HG03097 (cell line): ENCODE data around the gene MAP1LC3A.

ENCODE experiments used
- ATAC-seq: cut with Tn5 transposase; IDR thresholded peaks from one replicate; pipeline ENCODE4 v1.9.1; 2021; ENCODE audit not compliant: unreplicated experiment, low FRiP score

MAP1LC3A gene

DNA sequence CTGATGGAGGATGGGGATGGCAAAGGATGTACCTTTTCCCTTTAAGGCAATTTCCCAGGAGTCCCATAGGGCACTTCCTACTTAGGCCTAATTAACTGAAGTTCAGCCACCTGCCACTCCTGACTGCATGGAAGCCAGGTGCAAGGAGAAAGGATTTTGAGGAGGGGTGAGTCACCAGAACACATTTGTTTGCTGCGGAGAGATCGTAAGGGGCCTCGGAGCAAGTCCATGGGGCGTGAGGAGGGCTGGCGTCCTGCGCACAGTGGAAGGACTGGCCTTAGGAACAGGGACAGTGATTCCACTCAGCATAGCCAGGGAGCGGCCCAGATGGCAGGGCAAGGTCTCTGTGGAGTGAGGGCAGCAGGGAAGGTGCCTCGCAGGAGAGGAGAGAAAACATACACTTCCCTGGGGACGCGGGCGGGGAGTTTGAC, 11.8 kb upstream of the MAP1LC3A start:
- no peak for ATAC-seq

DNA sequence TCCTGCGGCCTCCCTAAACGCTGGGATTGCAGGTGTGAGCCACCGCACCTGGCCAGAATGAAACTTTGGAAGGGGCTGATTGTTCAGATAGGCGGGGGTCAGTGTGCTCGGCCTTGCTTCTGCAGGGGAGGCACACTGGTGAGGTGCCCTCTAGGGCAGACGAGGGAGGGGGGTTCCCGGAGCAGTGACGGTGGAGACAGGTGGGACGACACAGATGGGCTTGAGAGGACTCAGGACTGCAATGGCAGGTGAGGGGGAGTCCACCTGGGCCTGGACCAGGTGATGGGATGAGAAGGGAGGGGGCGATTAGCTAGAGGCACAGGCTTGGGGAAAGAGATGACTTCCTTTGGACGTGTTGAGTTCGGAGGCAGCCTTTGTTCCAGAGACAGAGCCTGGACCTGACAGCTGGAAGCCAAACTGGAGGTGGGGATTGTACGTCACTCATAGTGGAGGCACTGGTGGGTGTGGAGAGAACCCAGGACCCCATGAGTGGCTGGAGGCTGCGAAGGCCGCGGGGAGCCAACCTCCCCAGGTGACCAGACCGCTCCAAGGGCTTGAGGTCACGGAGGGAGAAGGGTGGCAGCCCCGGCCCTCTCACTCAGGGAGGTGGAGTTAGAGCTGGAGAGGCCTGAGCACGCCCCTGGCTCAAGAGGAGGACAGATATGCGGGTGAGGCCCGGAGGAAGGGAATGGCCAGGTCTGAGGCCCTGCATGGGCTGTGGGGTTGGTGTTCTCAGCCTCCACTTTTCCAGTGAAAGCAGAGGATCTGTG, 10.5 kb upstream of the MAP1LC3A start:
- ATAC-seq: no peak

DNA sequence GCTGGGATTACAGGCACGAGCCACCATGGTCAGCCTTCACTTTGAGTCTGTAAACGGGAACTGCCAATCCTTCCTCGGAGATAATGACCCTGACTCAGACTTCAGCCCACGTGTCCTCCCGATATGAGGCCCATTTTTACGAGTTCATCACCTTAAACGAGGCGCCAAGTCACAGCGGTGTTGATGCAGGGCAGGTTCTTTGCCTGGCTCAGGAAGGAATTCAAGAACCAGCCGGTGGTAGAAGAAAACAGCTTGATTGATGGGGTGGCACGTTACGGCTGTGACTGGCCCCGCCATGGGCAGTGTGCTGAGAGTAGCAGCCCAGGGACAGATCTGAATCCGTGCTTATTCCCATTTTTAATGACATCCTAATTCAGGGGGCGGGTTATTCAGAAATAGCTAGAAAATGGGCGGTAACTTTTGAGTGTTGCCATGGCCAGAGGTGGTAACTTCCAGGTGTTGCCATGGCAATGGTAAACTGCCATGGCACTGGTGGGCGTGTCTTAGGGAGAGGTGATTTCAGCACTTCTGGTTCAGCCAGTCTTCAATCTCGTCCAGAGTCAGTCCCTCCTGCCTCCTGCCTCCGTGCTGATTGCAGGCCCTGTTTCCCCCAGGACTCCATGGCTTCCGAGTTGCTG, 9.1 kb upstream of the MAP1LC3A start:
- no peak for ATAC-seq

DNA sequence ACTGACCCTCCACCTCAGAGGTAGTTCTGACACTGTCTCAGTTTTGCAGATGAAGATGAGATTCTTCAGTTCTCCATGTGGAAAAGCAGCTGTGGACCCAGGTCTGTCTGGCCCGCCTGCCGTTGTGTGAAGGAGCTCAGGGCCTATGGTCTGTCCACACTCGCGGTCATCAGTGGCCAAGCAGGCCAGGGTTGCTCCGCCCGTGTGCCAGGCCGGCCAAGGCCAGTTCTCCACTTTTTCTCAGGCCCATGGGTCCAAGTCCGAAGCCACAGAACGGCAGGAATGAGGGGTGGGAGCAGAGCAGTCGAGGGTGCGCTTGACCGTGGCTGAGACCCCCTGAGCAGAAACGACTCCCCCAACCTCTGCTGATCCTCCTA, 8.6 kb upstream of the MAP1LC3A start:
- no peak for ATAC-seq

DNA sequence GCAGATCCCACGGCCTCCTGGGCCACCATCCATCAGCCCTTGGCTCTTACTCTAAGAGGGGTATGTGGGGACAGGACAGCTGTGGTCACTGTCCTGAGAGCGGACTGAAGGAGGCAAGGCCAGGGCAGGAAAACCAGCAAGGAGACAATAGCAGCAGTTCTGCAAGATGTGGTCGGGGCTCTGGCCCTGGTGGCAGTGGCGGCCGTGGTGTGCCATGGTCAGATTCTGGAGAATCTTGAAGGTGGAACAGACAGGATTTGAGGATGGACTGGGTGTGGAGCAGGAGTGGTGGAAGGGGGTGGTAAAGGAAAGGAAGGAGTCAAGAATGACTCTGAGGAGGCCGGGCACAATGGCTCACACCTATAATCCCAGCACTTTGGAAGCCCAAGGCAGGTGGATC, 5.9 kb upstream of the MAP1LC3A start:
- ATAC-seq: no peak

DNA sequence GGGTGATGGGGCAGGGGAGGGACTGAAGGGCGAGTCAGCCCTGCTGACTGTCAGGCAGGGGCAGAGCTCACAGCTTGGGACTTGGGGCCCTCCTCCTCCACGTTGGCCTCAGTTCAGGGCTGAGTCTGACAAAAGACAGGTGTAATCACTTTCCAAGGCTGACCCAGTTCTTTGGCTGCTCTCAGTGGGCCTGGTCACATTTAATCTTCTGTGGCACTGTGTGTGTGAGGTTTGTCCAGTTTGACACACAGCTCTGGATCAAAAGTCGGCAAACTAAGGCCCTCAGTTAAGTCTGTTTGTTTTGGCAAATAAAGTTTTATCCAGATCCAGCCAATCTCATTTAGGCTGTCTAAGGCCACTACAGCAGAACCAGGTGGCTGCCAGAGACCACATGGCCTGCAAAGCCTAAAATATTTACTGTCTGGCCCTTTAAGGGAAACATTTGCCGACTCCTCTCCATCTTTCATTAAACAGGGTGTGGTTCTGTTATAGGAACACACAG, 5.1 kb upstream of the MAP1LC3A start:
- ATAC-seq: no peak

DNA sequence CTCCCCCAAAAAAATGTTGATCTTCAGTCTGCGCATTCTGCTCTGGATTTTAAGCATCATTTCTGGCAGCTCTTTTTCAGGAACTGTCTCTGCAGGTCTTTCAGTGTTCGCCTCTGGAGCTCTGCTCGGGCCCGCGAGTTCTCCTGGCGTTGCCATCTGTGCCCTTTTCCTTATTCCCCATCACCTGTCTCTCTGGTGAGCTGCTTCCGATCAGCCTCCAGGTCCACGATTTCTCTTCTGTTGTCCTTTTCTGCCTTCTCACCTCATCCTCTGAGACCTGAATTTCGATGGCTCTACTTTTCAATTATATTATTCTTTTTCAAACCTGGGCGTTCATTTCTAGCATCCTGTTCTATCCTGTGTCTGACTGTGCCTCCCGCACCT, 590 bp upstream of the MAP1LC3A start:
- no peak for ATAC-seq

DNA sequence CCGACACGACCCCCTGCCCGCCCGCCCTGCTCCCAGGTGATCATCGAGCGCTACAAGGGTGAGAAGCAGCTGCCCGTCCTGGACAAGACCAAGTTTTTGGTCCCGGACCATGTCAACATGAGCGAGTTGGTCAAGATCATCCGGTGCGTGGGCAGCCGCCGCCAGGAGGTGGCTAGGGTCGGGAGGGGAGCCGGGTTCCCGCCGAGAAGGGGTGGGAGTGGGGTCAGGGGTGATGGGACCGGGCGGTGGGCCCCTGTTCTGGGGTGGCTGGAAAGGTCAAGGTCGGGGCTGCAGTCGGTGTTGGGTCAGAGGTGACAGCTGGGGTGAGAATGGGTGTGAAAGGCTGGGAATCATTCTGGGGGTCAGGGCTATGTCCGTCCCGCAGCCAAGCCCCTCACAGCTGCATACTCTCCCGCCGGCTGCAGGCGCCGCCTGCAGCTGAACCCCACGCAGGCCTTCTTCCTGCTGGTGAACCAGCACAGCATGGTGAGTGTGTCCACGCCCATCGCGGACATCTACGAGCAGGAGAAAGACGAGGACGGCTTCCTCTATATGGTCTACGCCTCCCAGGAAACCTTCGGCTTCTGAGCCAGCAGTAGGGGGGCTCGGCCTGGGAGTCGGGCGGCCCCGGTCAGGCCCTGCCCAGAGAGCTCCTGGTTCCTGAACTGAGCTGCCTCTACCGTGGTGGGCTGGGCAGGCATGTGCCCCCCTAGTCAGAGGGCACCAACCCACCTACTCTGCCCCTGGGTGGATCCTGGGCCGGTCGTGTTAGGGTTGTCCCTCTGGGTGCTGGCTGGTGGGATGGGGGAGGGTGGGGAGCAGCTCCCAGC, 1.0 kb downstream of the MAP1LC3A start:
- no peak for ATAC-seq

DNA sequence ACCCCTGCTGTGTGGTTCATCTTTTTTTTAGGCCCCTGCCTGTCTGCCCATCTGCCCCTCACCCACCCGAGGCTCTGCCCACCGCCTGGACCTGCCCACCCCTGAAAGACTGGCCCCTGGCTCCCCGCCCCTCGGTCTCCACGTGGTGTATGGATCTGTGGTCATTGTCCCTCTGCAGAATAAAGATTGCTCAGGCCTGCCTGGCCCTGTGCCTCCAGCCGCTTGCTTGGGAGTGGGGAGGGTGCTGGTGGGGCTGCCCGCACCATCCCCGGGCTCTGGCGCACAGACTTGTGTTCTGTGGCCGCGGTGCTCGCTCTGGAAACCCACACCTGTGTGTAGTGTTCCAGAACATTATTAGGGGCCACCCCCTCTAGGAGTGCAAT, 1.6 kb downstream of the MAP1LC3A start:
- ATAC-seq: no peak

DNA sequence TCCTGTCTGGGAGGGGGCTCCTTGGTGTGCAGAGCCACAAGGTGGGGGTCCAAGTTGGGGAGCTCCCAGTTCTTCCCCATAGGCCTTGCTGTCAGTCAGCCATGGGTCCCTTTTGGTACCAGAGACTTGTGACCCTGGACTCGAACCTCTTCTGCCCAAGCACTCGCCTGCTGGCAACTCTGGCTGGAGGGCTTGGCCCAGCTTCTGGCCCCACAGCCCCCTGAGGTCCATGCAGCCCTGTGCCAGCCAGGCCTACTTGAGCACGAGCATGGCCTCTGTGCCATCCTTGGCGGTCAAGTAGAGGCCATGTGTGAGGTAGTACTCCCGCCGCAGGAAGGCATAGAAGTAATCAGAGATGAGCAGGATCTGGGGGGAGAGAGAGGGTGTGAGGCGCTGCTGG, 2.1 kb downstream of the MAP1LC3A start:
- no peak for ATAC-seq

DNA sequence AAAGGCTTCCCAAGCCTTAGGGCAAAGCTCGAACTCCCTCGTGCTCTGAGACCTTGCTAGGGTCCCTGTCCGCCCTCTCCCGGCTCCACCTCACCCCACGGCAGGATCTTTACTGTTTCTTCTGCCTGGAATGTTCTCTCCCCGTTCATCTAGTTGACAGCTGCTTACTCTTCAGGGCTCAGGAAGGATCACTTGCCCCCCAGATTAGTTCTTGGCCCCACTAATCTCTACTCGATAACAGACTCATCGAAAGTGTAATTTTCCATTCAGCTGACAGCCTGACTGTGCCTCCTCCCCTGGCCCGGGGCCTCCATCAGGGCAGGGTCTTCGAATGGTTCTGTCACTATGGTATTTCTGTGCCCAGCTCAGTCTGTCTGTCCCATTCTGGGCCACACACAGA, 3.1 kb downstream of the MAP1LC3A start:
- no peak for ATAC-seq

DNA sequence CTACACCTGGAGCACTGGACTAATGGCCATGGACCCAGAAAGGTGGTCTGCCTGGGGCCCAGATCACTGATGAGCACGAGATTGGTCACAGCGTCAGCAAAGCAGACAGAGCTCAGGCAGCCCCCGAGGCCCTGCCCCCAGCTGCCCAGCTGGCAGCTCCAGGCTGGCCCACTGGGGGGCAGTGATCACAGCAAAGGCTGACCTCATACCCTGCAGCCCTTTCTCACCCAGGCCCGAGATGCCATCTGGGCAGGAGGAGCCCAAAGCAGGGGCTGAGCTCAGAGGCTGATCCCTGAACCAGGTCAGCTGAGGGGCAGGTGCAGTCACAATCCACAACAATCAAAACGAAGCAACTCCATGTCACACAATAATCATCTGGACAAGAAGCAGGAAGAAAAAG, 4.1 kb downstream of the MAP1LC3A start:
- ATAC-seq: no peak

DNA sequence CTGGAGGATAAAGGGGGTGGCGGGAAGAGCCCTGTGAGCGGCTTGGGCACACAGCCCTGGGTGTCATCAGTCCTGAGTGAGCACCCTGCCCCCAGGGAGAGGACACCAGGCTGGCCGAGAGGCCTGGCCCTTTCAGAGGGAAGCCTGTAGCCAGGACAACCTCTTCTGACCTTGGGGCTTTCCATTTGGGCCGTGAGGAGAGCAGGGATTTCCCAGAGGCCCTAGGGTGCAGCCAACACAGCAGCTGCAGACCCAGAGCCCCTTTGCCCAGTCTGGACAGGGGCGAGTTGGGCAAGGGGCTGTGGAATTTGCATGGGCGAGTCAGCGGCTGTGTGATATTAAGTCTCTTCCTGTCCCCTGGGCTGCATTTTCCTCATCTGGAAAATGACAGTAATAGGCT, 6.3 kb downstream of the MAP1LC3A start:
- no peak for ATAC-seq

DNA sequence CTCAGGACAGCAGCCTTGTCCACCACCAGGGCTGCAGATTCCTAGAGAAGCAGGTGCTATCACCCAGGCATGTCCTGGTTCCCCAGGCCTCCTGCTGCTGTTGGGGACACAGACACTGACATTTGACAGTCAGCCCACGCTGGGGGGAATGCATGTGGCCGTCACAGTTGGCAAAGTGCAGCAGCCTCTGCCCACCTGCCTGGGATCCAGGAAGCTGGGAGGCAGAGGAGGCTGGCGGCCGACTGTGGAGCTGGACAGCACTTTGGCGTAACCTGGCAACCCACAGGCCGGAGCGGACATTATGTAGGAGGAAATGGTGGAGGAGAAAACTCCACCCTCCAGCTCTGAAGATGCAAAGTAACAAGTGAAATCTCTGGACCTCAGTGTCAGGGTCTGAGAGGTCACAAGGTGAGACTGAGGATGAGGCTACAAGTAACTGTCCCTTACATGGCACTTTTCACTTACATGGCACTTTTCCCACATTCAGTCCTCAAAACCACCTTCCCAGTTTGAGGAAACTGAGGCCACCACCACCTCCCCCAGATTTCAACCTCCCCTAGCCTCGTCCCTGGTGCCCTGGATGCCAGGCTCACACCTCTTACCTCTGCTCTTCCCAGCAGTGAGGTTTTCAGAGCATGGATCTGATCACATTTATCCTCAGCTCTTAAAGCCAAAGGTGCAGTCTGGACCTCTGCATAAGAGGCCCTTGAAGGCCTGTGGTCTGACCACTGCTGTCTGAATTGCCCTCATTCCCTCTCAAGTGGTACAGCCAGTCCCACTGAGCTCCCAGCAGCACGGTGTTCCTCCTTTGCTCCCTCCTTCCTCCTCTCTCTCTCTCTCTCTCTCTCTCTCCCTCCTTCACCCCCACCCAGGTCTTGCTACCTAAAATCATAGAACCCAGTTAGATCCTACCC, 8.7 kb downstream of the MAP1LC3A start:
- no peak for ATAC-seq

DNA sequence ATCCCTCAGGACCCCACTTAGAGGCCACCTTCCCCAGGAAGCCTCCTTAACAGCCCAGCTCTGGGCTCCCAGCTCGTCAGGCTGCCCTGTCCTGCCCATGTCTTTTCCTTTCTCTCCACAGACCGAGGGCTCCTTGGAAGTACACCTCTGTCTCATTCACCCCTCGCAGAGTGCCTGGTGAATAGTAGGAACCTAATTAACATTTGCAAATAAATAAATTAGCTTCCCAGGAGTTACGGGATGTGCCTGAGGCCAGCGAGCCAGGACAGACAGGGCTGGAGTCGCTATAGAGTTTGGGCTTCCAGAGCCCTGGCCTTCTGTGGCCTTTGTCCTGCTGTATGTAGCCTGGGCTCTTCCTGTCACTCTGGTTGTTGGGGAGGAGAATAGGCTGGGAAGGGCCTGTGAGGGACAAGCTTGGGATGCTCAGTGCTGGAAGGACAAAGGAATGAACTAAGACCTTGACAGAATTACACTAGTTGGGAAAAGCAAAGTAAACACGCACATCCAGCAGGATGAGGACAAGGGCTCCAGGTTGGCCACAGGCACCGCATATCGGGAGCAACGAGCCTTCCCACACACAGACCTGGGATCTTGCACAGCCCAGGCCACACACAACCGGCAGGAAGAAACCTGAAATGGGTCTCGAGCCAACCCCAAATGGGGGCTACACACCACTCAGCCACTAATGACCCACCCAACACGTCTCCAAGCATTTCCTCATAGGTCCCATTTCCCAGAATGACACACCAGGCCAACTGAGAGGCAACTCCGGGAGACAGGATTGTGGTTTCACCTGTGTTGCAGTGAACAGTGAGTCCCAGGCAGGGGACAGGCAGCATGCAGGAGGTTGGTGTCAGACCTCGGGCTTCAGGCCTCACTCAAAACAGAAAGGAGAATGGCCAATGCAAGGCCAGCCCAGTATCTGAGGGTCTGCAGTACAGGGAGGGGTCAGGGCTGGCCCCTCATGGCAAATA, 9.7 kb downstream of the MAP1LC3A start:
- ATAC-seq: no peak

DNA sequence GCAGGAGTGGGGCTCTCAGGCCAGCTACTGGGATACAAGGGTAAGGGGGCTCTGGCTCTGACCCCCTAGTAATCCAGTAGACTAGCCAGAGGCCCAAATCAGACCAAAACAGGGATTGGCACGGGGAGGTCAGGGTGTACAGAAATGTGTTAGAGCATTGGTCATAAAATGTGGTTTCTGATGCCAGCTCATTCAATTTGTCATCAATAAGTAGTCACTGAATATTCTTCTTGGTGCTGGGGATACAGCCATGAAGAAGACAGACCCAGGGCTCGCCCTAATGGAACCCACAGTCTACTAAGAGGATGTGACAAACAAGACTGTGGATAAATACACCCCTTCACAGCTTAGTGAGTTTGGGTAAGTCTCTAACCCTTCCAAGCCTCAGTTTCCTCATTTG, 11.1 kb downstream of the MAP1LC3A start:
- ATAC-seq: no peak

DNA sequence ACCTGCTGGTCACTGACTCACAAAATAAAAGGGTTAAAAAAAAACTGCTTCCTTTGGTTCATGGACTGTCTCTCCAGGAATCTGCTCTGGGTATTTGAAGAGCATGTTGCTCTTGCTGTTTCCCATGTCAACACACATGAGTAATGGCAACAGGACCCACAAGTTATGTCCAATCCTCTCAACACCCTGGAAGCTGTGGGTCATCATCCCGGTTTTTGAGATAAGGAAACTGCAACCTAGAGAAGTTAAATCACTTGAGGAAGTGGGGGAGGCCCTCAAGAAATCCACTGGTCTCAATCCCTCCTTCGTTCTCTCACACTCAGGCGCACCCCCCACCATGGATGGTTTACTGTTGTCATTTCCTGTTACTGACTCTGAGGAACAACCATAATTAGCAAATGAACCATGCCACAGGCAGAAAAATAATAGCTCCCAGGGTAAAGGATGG, 12.4 kb downstream of the MAP1LC3A start:
- ATAC-seq: no peak

DNA sequence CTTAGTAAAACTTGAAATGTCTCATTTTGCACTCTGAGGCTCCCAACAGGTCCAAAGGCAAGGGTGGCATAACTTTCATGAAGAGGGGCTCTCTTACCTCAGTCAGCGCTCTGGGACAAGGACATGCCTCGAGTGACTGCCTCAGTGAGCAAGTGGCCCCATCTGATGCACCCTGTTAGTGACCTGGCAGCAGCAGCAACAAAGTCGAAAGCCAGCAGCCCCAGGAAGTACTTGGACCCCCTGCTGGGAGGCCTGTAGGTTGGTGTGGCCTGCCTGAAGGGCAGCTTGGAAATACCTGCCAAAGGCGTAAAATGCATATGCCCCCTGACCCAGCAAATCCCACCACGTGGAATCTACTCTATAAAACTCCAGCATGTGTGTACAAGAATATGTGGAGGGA, 13.2 kb downstream of the MAP1LC3A start:
- ATAC-seq: no peak
